ACC112 (cell line): ENCODE results near the gene ZAR1L.
"Not testable (repeated sequence)": the region's sequence is repeated elsewhere in the genome, so short reads cannot be mapped to it uniquely, and the experiment has no call there.

Source experiments
- H2AFZ ChIP-seq: fragments of 200-600 bp; sonication (generic); one replicate; pipeline ENCODE4 v1.6.0; 2017; ENCODE audit warnings: antibody characterized with exemption, low read length; ENCODE audit not compliant: unreplicated experiment
- H3K27ac ChIP-seq: fragments of 200-600 bp; sonication (generic); 2 replicates; pipeline ENCODE4 v1.5.1; 2014; ENCODE audit warnings: low read depth, mild to moderate bottlenecking, antibody characterized with exemption, low read length, moderate library complexity
- H3K27me3 ChIP-seq: fragments of 200-600 bp; sonication (generic); 2 replicates; pipeline ENCODE4 v1.6.1; 2014; ENCODE audit warnings: mild to moderate bottlenecking, antibody characterized with exemption, low read length, moderate library complexity, mixed read lengths; ENCODE audit not compliant: insufficient read depth
- H3K36me3 ChIP-seq: fragments of 200-600 bp; sonication (generic); 2 replicates; pipeline ENCODE4 v1.6.1; 2016; ENCODE audit warnings: mild to moderate bottlenecking, antibody characterized with exemption, low read length, moderate library complexity, mixed read lengths; ENCODE audit not compliant: insufficient read depth
- H3K4me1 ChIP-seq: fragments of 200-600 bp; sonication (generic); one replicate; pipeline ENCODE4 v1.6.1; 2016; ENCODE audit warnings: low read length, mixed read lengths; ENCODE audit not compliant: insufficient read depth, unreplicated experiment, control insufficient read depth
- H3K4me3 ChIP-seq: fragments of 200-600 bp; sonication (generic); 2 replicates; pipeline ENCODE4 v1.5.1; 2014; ENCODE audit warnings: mild to moderate bottlenecking, low read depth, low read length
- H3K79me2 ChIP-seq: fragments of 200-600 bp; sonication (generic); one replicate; pipeline ENCODE4 v1.6.0; 2016; ENCODE audit warnings: low read length; ENCODE audit not compliant: control insufficient read depth, unreplicated experiment, insufficient read depth

ZAR1L gene

GRCh38 chr13:32315238-32316027, at the start of gene ZAR1L, which contains the start of gene BRCA2:
ZAR1L (minus strand) TSS chr13:32315363; CDS start chr13:32311925, 3,438 bp downstream.
BRCA2 (plus strand) TSS chr13:32315508; CDS start chr13:32316461, 953 bp downstream.
- Histone ChIP-seq H3K27ac (peak within 1 kb of the TSS; percentile 91), H2AFZ (peak within 1 kb of the TSS; percentile 99), H3K4me1 (peaks cover 15% of the 10 kb centered on the region), H3K36me3 (peaks cover 13% of the 10 kb centered on the region), H3K79me2 (peaks cover 15% of the 10 kb centered on the region), H3K27me3 (no peaks in the 10 kb centered on the region), H3K4me3 (peak within 1 kb of the TSS; percentile 79)

GRCh38 chr13:32362574-32362973, 47.4 kb upstream of the ZAR1L start:
- no peaks in the 10 kb centered on the region for H3K27me3 ChIP-seq
- peaks cover 6% of the 10 kb centered on the region for H3K36me3 ChIP-seq
- H3K79me2 ChIP-seq = no peaks in the 10 kb centered on the region
- H3K4me3 ChIP-seq = no peak overlapping the region
- no peak overlapping the region for H3K27ac ChIP-seq
- no peaks in the 10 kb centered on the region for H3K4me1 ChIP-seq
- no peak overlapping the region for H2AFZ ChIP-seq

GRCh38 chr13:32355935-32356334, 40.8 kb upstream of the ZAR1L start:
- not testable (repeated sequence) for H3K27ac ChIP-seq, H3K27me3 ChIP-seq, H3K4me3 ChIP-seq, H2AFZ ChIP-seq, H3K4me1 ChIP-seq, H3K79me2 ChIP-seq, H3K36me3 ChIP-seq

- H2AFZ ChIP-seq = no peak overlapping the region
- H3K4me1 ChIP-seq = no peaks in the 10 kb centered on the region
- H3K4me3 ChIP-seq = no peak overlapping the region
- no peaks in the 10 kb centered on the region for H3K27me3 ChIP-seq
- peaks cover 16% of the 10 kb centered on the region for H3K36me3 ChIP-seq
- no peaks in the 10 kb centered on the region for H3K79me2 ChIP-seq
- H3K27ac ChIP-seq = no peak overlapping the region
These were observed 38.9 kb upstream of the ZAR1L start for GRCh38 chr13:32354040-32354439.

- H2AFZ ChIP-seq, H3K27ac ChIP-seq, H3K4me1 ChIP-seq, H3K4me3 ChIP-seq, H3K79me2 ChIP-seq, H3K27me3 ChIP-seq: not testable (repeated sequence)
- H3K36me3 ChIP-seq = peaks cover 36% of the 10 kb centered on the region
These were observed 35.8 kb upstream of the ZAR1L start for GRCh38 chr13:32350839-32351441.

- H3K4me1 ChIP-seq = no peaks in the 10 kb centered on the region
- H3K36me3 ChIP-seq = peaks cover 43% of the 10 kb centered on the region
- H3K4me3 ChIP-seq = no peak overlapping the region
- no peaks in the 10 kb centered on the region for H3K79me2 ChIP-seq
- no peak overlapping the region for H2AFZ ChIP-seq
- no peaks in the 10 kb centered on the region for H3K27me3 ChIP-seq
- H3K27ac ChIP-seq = no peak overlapping the region
These were observed 32.5 kb upstream of the ZAR1L start for GRCh38 chr13:32347651-32348050.

- peaks cover 3% of the 10 kb centered on the region for H3K79me2 ChIP-seq
- H2AFZ ChIP-seq = no peak overlapping the region
- H3K27me3 ChIP-seq = no peaks in the 10 kb centered on the region
- no peak overlapping the region for H3K4me3 ChIP-seq
- H3K27ac ChIP-seq = no peak overlapping the region
- H3K36me3 ChIP-seq = peaks cover 47% of the 10 kb centered on the region
- H3K4me1 ChIP-seq = no peaks in the 10 kb centered on the region
These were observed 25.8 kb upstream of the ZAR1L start for GRCh38 chr13:32340914-32341313.

- Histone ChIP-seq H3K27me3 (no peaks in the 10 kb centered on the region), H3K27ac (no peak overlapping the region), H3K36me3 (peaks cover 57% of the 10 kb centered on the region), H3K79me2 (no peaks in the 10 kb centered on the region), H2AFZ (no peak overlapping the region), H3K4me1 (peaks cover 13% of the 10 kb centered on the region), H3K4me3 (no peak overlapping the region)
These were observed 19.5 kb upstream of the ZAR1L start for GRCh38 chr13:32334671-32335070.

- H3K27me3 ChIP-seq = no peaks in the 10 kb centered on the region
- H3K4me1 ChIP-seq = peaks cover 13% of the 10 kb centered on the region
- no peak overlapping the region for H2AFZ ChIP-seq
- peaks cover 39% of the 10 kb centered on the region for H3K36me3 ChIP-seq
- H3K79me2 ChIP-seq = no peaks in the 10 kb centered on the region
- H3K27ac ChIP-seq = peak overlapping the region; percentile 78
- H3K4me3 ChIP-seq = no peak overlapping the region
These were observed 15.3 kb upstream of the ZAR1L start for GRCh38 chr13:32330441-32330840.

GRCh38 chr13:32323912-32324311, 8.7 kb upstream of the ZAR1L start:
- H3K36me3 ChIP-seq = peaks cover 28% of the 10 kb centered on the region
- no peak overlapping the region for H3K4me3 ChIP-seq
- H3K27me3 ChIP-seq = no peaks in the 10 kb centered on the region
- H3K4me1 ChIP-seq = peaks cover 6% of the 10 kb centered on the region
- H2AFZ ChIP-seq = no peak overlapping the region
- H3K79me2 ChIP-seq = peaks cover 11% of the 10 kb centered on the region
- peak overlapping the region; percentile 86 for H3K27ac ChIP-seq

- Histone ChIP-seq H3K27me3 (no peaks in the 10 kb centered on the region), H3K36me3 (peaks cover 23% of the 10 kb centered on the region), H2AFZ (no peak overlapping the region), H3K4me1 (peaks cover 15% of the 10 kb centered on the region), H3K79me2 (peaks cover 26% of the 10 kb centered on the region), H3K27ac (no peak overlapping the region), H3K4me3 (no peak overlapping the region)
These were observed 5.4 kb upstream of the ZAR1L start for GRCh38 chr13:32320528-32320927.
